Glomerular visceral epithelial cell (primary cell): Measurements from ENCODE around the gene LYST.

ENCODE experiments used
- DNase-seq: peaks from one replicate; pipeline ENCODE4 v3.0.0-alpha.2; 2016; ENCODE audit errors: extremely low spot score

Gene LYST

GRCh38 chr1:235885655-235886262 lies 19.1 kb upstream of the LYST start:
- no peak for DNase-seq

- DNase-seq = peak; percentile 93
Measured at GRCh38 chr1:235883261-235883927, 16.7 kb upstream of the LYST start.

GRCh38 chr1:235882816-235883215 lies 16.1 kb upstream of the LYST start:
- DNase-seq = no peak

GRCh38 chr1:235881930-235882700 lies 15.4 kb upstream of the LYST start:
- DNase-seq = no peak

GRCh38 chr1:235878082-235878811 lies 11.5 kb upstream of the LYST start:
- DNase-seq = no peak

GRCh38 chr1:235876402-235876841 lies 9.7 kb upstream of the LYST start:
- no peak for DNase-seq

- no peak for DNase-seq
Measured at GRCh38 chr1:235875036-235875597, 8.4 kb upstream of the LYST start.

- no peak for DNase-seq
Measured at GRCh38 chr1:235874261-235874660, 7.6 kb upstream of the LYST start.

- DNase-seq = no peak
Measured at GRCh38 chr1:235873571-235873970, 6.9 kb upstream of the LYST start.

GRCh38 chr1:235873045-235873444 lies 6.3 kb upstream of the LYST start:
- DNase-seq = no peak

GRCh38 chr1:235872270-235872669 lies 5.6 kb upstream of the LYST start:
- no peak for DNase-seq

- peak; percentile 23 for DNase-seq
Measured at GRCh38 chr1:235867903-235868469, 1.3 kb upstream of the LYST start.

GRCh38 chr1:235866913-235867845 lies 473 bp upstream of the LYST start:
- DNase-seq = peak; percentile 96

- no peak for DNase-seq
Measured at GRCh38 chr1:235865565-235866204, 1.0 kb downstream of the LYST start.

- DNase-seq = no peak
Measured at GRCh38 chr1:235864931-235865525, 1.7 kb downstream of the LYST start.

GRCh38 chr1:235864469-235864868 lies 2.2 kb downstream of the LYST start:
- no peak for DNase-seq

- DNase-seq = no peak
Measured at GRCh38 chr1:235863699-235864093, 3.0 kb downstream of the LYST start.

- no peak for DNase-seq
Measured at GRCh38 chr1:235861857-235862256, 4.8 kb downstream of the LYST start.

- no peak for DNase-seq
Measured at GRCh38 chr1:235860829-235861228, 5.9 kb downstream of the LYST start.

- DNase-seq = no peak
Measured at GRCh38 chr1:235859789-235860188, 6.9 kb downstream of the LYST start.
